K562 (cell line): ENCODE measurements around the gene C21orf58. TPM values are rescaled to one million over a fixed set of nuclear protein-coding genes. Genes with fewer than 3 reads are reported as not detected.

Experiments
- CBX5 ChIP-seq: IDR thresholded peaks from 2 replicates; pipeline ENCODE4 v1.6.1; 2014; ENCODE audit warnings: low read depth, borderline replicate concordance
- CREB3L1 ChIP-seq: fragments of 450-650 bp; IDR thresholded peaks from 2 replicates; pipeline ENCODE4 v1.6.1; 2014; ENCODE audit warnings: low read depth, mild to moderate bottlenecking, moderate library complexity, borderline replicate concordance
- CREM ChIP-seq: IDR thresholded peaks from 2 replicates; pipeline ENCODE4 v1.6.1; 2014; ENCODE audit warnings: antibody characterized with exemption, low read depth
- HDAC1 ChIP-seq, 2 experiments: fragments of 450-650 bp; IDR thresholded peaks; 2 replicates each; pipeline ENCODE4 v1.6.1; 2016 to 2017; ENCODE audit warnings: inconsistent platforms in 1 of 2, mild to moderate bottlenecking in 1 of 2, moderate library complexity in 1 of 2
- KAT8 ChIP-seq: fragments of 450-650 bp; IDR thresholded peaks from 2 replicates; pipeline ENCODE4 v1.6.1; 2016; ENCODE audit warnings: low read depth, mild to moderate bottlenecking
- MGA ChIP-seq: fragments of 450-650 bp; IDR thresholded peaks from 2 replicates; pipeline ENCODE4 v1.6.1; 2016; ENCODE audit warnings: mild to moderate bottlenecking, moderate library complexity
- PML ChIP-seq: IDR thresholded peaks from 2 replicates; pipeline ENCODE4 v1.6.1; 2012; ENCODE audit warnings: low read length, inconsistent platforms
- POLR2A ChIP-seq: fragments of 450-650 bp; conservative IDR thresholded peaks from 2 replicates; pipeline ENCODE4 v1.6.1; 2016
- POLR2B ChIP-seq: fragments of 450-650 bp; IDR thresholded peaks from 2 replicates; pipeline ENCODE4 v1.6.1; 2018; ENCODE audit warnings: low read depth; ENCODE audit not compliant: partially characterized antibody
- RBM22 ChIP-seq: fragments of 200-400 bp; formaldehyde crosslinking; IDR thresholded peaks from 2 replicates; pipeline ENCODE4 v1.6.1; 2018; ENCODE audit warnings: low read length, low read depth; ENCODE audit not compliant: poor library complexity, severe bottlenecking
- SMARCA5 ChIP-seq: fragments of 450-650 bp; IDR thresholded peaks from 2 replicates; pipeline ENCODE4 v1.6.1; 2016
- SRSF3 ChIP-seq: fragments of 200-400 bp; formaldehyde crosslinking; IDR thresholded peaks from 2 replicates; pipeline ENCODE4 v1.6.1; 2016; ENCODE audit warnings: mild to moderate bottlenecking, low read length, moderate library complexity; ENCODE audit not compliant: insufficient read depth
- TAF1 ChIP-seq: IDR thresholded peaks from 2 replicates; pipeline ENCODE4 v1.6.1; 2011; ENCODE audit warnings: mild to moderate bottlenecking, low read length, moderate library complexity; ENCODE audit not compliant: insufficient read depth, control insufficient read depth, severe bottlenecking; ENCODE audit errors: extremely low read depth
- ZKSCAN8 ChIP-seq: fragments of 200-800 bp; sonication (Bioruptor generic); IDR thresholded peaks from 2 replicates; pipeline ENCODE4 v1.6.1; 2016; ENCODE audit warnings: missing genetic modification characterization, missing compliant biosample characterization
- polyA plus RNA-seq, 8 experiments: library from polyadenylated mRNA; depleted of rRNA in 4 of 8; stranded (reverse) in 5 of 8; unstranded in 3 of 8; fragments of >200 nt; fragmentation: Nextera tagmentation in 2 of 8; fragmentation: Illumina TruSeq in 1 of 8; extraction: Ambion mirVana in 2 of 8; extraction: Trizol in 1 of 8; gene quantifications; 2 replicates each; pipeline versions ENCODE4 v1.2.1 to v1.2.3, GENCODE V29; 2011 to 2014; ENCODE audit warnings: inconsistent platforms in 1 of 8, missing spikeins in 1 of 8
- total RNA-seq, 7 experiments: library from RNA; depleted of rRNA in 6 of 7; stranded (reverse); fragments of >200 nt in 6 of 7; fragmentation: Illumina TruSeq in 2 of 7; extraction: Trizol in 2 of 7; gene quantifications; 2 replicates each; pipeline versions ENCODE4 v1.2.1 to v1.2.3, GENCODE V29; 2011 to 2021; ENCODE audit warnings: low replicate concordance in 1 of 7

C21orf58 gene
- total and polyA plus RNA-seq, 9 of the 15 experiments (the other 6 are each of a cell fraction or from before 2014, with no cell fraction given) = 1.2 to 30.5 (median 12.4) TPM

GRCh38 chr21:46325073-46325912 is 1.6 kb upstream of the C21orf58 start (continued):
- TF ChIP-seq TAF1 (peak; percentile 59), SMARCA5 (no peak), PML (no peak; the same call in 1 of the 2 replicates), CREB3L1 (0 out of 2 replicates have a peak, but pooled peaks have one; percentile 23), ZKSCAN8 (CRISPR knock-in tag) (no peak), RBM22 (no peak), MGA (peak; percentile 61), POLR2A (peak; percentile 63; the same call in 1 of the 2 replicates), CBX5 (0 out of 2 replicates have a peak, but pooled peaks have one; percentile 8), SRSF3 (no peak), POLR2B (peak; percentile 11), HDAC1 (IDR thresholded peaks at IDR 0.05) (peak in 1 of 2 experiments; percentile 39; a peak in 2 of 4 replicates), KAT8 (no peak), CREM (peak; percentile 63; the same call in 1 of the 2 replicates)
